Measurements from ENCODE around the gene NCS1.

The NCS1 gene

DNA sequence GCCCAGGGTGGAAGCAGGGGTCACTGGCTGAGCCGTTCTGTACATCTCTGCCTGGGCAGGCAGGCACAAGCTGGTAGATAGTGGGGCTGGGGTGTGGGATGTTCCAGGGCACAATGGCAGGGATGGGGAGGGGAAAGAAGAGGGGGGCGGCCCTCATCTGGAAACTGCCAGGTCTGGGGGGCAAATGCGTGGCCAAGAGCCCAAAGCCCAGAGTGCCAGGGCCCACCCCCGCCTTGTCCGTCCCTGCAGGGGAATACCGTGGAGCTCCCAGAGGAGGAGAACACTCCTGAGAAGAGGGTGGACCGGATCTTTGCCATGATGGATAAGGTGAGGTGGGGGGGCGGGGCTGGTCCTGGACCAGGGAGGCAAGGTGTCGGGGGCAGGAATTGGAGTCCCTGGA lies 50.6 kb downstream of the NCS1 start:
- no peak for TF ChIP-seq CTCF (IDR thresholded peaks at IDR 0.05; ENCODE audit: low read depth, low read length, missing control alignments)
- no peak for DNase-seq (ENCODE audit: extremely low read depth, low read depth)
- H3K4me3 ChIP-seq (replicated peaks; ENCODE audit: low read depth, low read length) = no peak overlapping the region

DNA sequence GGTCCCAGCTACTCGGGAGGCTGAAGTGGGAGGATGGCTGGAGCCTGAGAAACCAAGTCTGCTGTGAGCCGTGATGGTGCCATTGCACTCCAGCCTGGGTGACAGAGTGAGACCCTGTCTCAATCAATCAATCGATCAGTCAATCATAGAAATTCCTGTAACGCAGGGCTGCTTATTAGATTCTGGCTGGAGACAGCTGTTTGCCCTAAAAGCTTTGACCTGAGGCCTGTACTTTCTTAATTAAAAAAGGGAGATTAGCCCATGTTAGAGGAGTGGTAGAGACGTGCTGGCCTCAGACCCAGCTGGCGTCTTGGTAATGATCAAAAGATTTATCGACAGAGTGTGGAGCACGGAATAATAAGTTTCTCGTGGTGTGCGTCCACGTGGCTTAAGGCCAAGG lies 52.9 kb downstream of the NCS1 start:
- no peak for DNase-seq (ENCODE audit: extremely low read depth, low read depth)
- no peak for TF ChIP-seq CTCF (IDR thresholded peaks at IDR 0.05; ENCODE audit: low read depth, low read length, missing control alignments)
- no peak overlapping the region for H3K4me3 ChIP-seq (replicated peaks; ENCODE audit: low read depth, low read length)

DNA sequence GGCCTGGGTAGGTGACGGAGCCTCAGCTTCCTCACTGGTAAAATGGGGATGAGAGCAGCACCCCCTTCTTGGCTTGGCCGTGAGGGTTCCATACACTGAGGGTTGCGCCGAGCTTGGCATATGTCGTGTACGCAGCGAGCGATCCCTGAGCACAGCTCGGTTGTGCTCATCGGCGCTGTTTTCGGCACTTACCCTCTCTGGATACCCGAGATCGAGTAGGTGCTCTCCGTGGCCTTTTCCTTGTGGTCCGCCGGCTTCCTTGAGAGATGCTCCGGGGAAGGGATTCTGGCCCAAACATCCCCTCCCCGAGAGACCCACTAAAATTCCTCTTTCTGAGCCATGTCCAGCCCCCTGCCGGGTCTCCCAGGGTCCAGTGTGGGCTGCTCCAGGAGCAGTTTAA lies 53.4 kb downstream of the NCS1 start:
- no peak for DNase-seq (ENCODE audit: extremely low read depth, low read depth)
- no peak overlapping the region for H3K4me3 ChIP-seq (replicated peaks; ENCODE audit: low read depth, low read length)
- TF ChIP-seq CTCF (IDR thresholded peaks at IDR 0.05; ENCODE audit: low read depth, low read length, missing control alignments) = no peak

DNA sequence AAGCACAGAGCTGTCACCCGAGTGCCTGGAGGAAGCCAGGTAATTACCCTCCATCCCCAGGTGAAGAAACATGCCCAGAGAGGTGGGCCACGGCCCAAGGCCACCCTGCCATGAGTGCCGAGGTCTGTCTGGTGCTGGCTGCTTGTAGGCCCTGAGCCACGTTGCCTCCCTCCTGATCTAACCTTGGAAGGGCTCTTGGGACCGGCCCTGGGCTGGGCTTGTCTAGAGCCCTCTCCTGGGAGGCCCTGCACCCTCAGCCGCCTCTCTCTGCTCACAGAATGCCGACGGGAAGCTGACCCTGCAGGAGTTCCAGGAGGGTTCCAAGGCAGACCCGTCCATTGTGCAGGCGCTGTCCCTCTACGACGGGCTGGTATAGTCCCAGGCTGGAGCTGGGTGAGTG lies 53.9 kb downstream of the NCS1 start:
- H3K4me3 ChIP-seq (replicated peaks; ENCODE audit: low read depth, low read length) = no peak overlapping the region
- no peak for DNase-seq (ENCODE audit: extremely low read depth, low read depth)
- no peak for TF ChIP-seq CTCF (IDR thresholded peaks at IDR 0.05; ENCODE audit: low read depth, low read length, missing control alignments)

DNA sequence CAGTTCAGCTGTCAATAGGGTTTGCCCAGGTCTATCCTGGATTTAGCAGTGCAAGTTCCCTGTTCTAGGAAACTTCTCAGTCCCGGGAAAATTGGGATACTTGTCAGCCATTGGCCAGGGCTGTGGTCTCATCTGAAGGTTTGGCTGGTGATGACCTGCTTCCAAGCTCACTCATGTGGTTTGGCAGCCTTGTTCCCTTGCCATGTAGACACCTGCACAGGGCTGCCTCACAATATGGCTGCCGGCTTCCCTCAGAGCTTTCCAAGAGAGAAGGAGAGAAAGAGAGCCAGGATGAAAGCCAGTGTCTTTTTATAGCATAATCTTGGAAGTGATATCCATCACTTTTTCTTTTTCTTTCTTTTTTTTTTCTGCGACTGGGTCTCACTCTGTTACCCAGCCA lies 55.6 kb downstream of the NCS1 start:
- DNase-seq (ENCODE audit: extremely low read depth, low read depth) = no peak
- TF ChIP-seq CTCF (IDR thresholded peaks at IDR 0.05; ENCODE audit: low read depth, low read length, missing control alignments) = no peak
- H3K4me3 ChIP-seq (replicated peaks; ENCODE audit: low read depth, low read length) = no peak overlapping the region

- no peak for DNase-seq (ENCODE audit: extremely low read depth, low read depth)
- H3K4me3 ChIP-seq (replicated peaks; ENCODE audit: low read depth, low read length) = no peak overlapping the region
- TF ChIP-seq CTCF (IDR thresholded peaks at IDR 0.05; ENCODE audit: low read depth, low read length, missing control alignments) = no peak
These were observed 57.6 kb downstream of the NCS1 start for GRCh38 chr9:130229759-130230158.

DNA sequence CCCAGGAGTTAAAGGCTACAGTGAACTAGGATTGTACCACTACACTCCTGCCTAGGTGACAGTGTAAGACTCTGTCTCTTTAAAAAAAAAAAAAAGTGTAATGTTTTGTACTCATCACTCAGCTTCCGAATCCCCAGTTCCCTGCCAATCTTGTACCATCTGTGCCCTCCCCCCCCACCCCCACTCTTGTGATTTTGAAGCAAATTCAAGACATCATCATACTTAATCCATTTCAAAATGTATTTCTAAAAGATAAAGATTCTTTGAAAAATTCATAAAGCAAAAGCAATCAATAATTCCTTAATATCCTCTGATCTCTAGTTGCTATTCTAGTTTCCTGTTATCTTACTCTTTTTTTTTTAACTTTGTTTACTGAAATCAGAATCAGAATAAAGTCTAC lies 58.4 kb downstream of the NCS1 start:
- TF ChIP-seq CTCF (IDR thresholded peaks at IDR 0.05; ENCODE audit: low read depth, low read length, missing control alignments) = no peak
- no peak for DNase-seq (ENCODE audit: extremely low read depth, low read depth)
- H3K4me3 ChIP-seq (replicated peaks; ENCODE audit: low read depth, low read length) = no peak overlapping the region

Data from HFF-Myc (cell line).